Endothelial cell of umbilical vein (primary cell): ENCODE measurements around the gene HES1. TPM values are rescaled to one million over a fixed set of nuclear protein-coding genes. Genes with fewer than 3 reads are reported as not detected.

Experiments used
- BruUV-seq: library from RNA; stranded (reverse); fragments of 400-500 nt; replicated peaks from 2 replicates; lab custom pipeline; 2021; lab: Mats Ljungman, UMichigan
- CTCF ChIA-PET: fragments of 300-600, 350-600 bp; sonication (Branson Sonifier 250); formaldehyde crosslinking; loops from one replicate; lab custom pipeline; 2021; ENCODE audit warnings: antibody characterized with exemption, inconsistent platforms; lab: Charles Lee
- POLR2A ChIA-PET: fragments of 300-600, 350-600 bp; sonication (Branson Sonifier 250); formaldehyde crosslinking; loops from one replicate; lab custom pipeline; 2021; ENCODE audit warnings: antibody characterized with exemption, inconsistent platforms; lab: Charles Lee
- DNase-seq: peaks from one replicate; pipeline ENCODE4 v3.0.0-alpha.2; 2011; ENCODE audit warnings: low read depth, low spot score
- FAIRE-seq: peaks from 2 replicates; lab custom pipeline; 2011; peaks lifted over from hg19 to GRCh38; lab: Jason Lieb, UNC
- H2AFZ ChIP-seq: 2 replicates; pipeline ENCODE4 v1.6.0; 2012; ENCODE audit warnings: low read depth, low read length, control low read depth, inconsistent platforms
- H3K27ac ChIP-seq: 2 replicates; pipeline ENCODE4 v1.5.1; 2011; ENCODE audit warnings: low read depth, mild to moderate bottlenecking, control low read depth, low read length, moderate library complexity; ENCODE audit not compliant: insufficient read depth
- H3K27me3 ChIP-seq, 2 experiments: 2 replicates each; pipeline versions ENCODE4 v1.6.0 to v1.6.1; 2011; ENCODE audit warnings: low read length in 2 of 2, mixed read lengths in 1 of 2; ENCODE audit not compliant: control insufficient read depth in 2 of 2, insufficient read depth in 2 of 2
- H3K36me3 ChIP-seq, 2 experiments: 2 replicates in 1 of 2; 3 replicates in 1 of 2; pipeline ENCODE4 v1.5.1; 2011; ENCODE audit warnings: low read length in 2 of 2, mild to moderate bottlenecking in 1 of 2, moderate library complexity in 1 of 2; ENCODE audit not compliant: control insufficient read depth in 2 of 2, insufficient read depth in 2 of 2; ENCODE audit errors: extremely low read depth in 1 of 2
- H3K4me1 ChIP-seq: 3 replicates; pipeline ENCODE4 v1.5.1; 2011; ENCODE audit warnings: mild to moderate bottlenecking, low read length; ENCODE audit not compliant: control insufficient read depth, insufficient read depth; ENCODE audit errors: extremely low read depth
- H3K4me2 ChIP-seq: 2 replicates; pipeline ENCODE4 v1.6.1; 2011; ENCODE audit warnings: low read length, control low read depth, mixed read lengths; ENCODE audit not compliant: insufficient read depth
- H3K4me3 ChIP-seq, 3 experiments: fragments of 200-600 bp in 1 of 3; sonication (generic), shearing (Covaris generic) in 1 of 3; replicated peaks in 1 of 3; 2 replicates each; pipeline ENCODE4 v1.5.1; 2011 to 2016; ENCODE audit warnings: control low read depth in 3 of 3, low read length in 3 of 3, mild to moderate bottlenecking in 2 of 3, inconsistent platforms in 1 of 3, low read depth in 1 of 3, moderate library complexity in 1 of 3; ENCODE audit not compliant: insufficient read depth in 1 of 3
- H3K79me2 ChIP-seq: 2 replicates; pipeline ENCODE4 v1.6.0; 2012; ENCODE audit warnings: low read length, inconsistent platforms; ENCODE audit not compliant: control insufficient read depth, insufficient read depth
- H3K9ac ChIP-seq: replicated peaks from 2 replicates; pipeline ENCODE3; 2011; ENCODE audit warnings: low read length, control low read depth; ENCODE audit not compliant: insufficient read depth; ENCODE audit errors: extremely low read depth
- H3K9me1 ChIP-seq: replicated peaks from 3 replicates; pipeline ENCODE4 v1.6.0; 2011; ENCODE audit warnings: mild to moderate bottlenecking, low read length; ENCODE audit not compliant: control insufficient read depth, insufficient read depth; ENCODE audit errors: extremely low read depth
- H3K9me3 ChIP-seq: replicated peaks from 2 replicates; pipeline ENCODE4 v1.5.1; 2012; ENCODE audit warnings: low read length, inconsistent platforms; ENCODE audit not compliant: control insufficient read depth, insufficient read depth
- H4K20me1 ChIP-seq: replicated peaks from 2 replicates; pipeline ENCODE3; 2011; ENCODE audit warnings: mild to moderate bottlenecking, low read length; ENCODE audit not compliant: control insufficient read depth, insufficient read depth; ENCODE audit errors: extremely low read depth
- EZH2 ChIP-seq: IDR thresholded peaks from 2 replicates; pipeline ENCODE4 v1.6.1; 2012; ENCODE audit warnings: borderline replicate concordance, low read depth, mild to moderate bottlenecking, moderate library complexity, low read length, inconsistent platforms; ENCODE audit not compliant: severe bottlenecking
- FOS ChIP-seq: IDR thresholded peaks from 2 replicates; pipeline ENCODE4 v1.6.1; 2011; ENCODE audit warnings: mild to moderate bottlenecking, low read length, moderate library complexity, borderline replicate concordance; ENCODE audit not compliant: insufficient read depth
- GATA2 ChIP-seq: IDR thresholded peaks from 2 replicates; pipeline ENCODE4 v1.7.0; 2011; ENCODE audit warnings: low read depth, mild to moderate bottlenecking, moderate library complexity, mixed read lengths, low read length; ENCODE audit not compliant: insufficient read length, insufficient read depth
- JUN ChIP-seq: IDR thresholded peaks from 2 replicates; pipeline ENCODE4 v1.6.1; 2011; ENCODE audit warnings: borderline replicate concordance, low read depth; ENCODE audit not compliant: insufficient read length, insufficient read depth
- MYC ChIP-seq: IDR thresholded peaks from one replicate; pipeline ENCODE4 v1.6.1; 2011; ENCODE audit warnings: mild to moderate bottlenecking, low read depth, low read length
- POLR2A ChIP-seq: IDR thresholded peaks from 2 replicates; pipeline ENCODE4 v1.6.1; 2012; ENCODE audit warnings: low read depth, mild to moderate bottlenecking, control low read depth, low read length
- POLR2AphosphoS5 ChIP-seq: IDR thresholded peaks from 2 replicates; pipeline ENCODE4 v1.6.1; 2012; ENCODE audit warnings: low read depth, mild to moderate bottlenecking, control low read depth, low read length, moderate library complexity; ENCODE audit not compliant: insufficient read depth
- dilution Hi-C: fragments of 300-500 bp; cut with MboI; formaldehyde crosslinking; loops from one replicate; pipeline ENCODE4 v1.15.0; 2019; ENCODE audit warnings: low sequenced_read_pairs; ENCODE audit not compliant: extremely low pct_ligation_motif_present
- intact Hi-C: fragments of 100-400 bp; cut with micrococcal nuclease; formaldehyde crosslinking; loops from one replicate; pipeline ENCODE4 v1.10.0; 2022
- polyA plus RNA-seq, 4 experiments: library from polyadenylated mRNA; depleted of rRNA in 3 of 4; stranded (reverse) in 3 of 4; unstranded in 1 of 4; fragments of >200 nt; gene quantifications; 2 replicates each; pipeline versions ENCODE4 v1.2.1 to v1.2.3, GENCODE V29; 2011 to 2012; ENCODE audit warnings: missing spikeins in 1 of 4
- total RNA-seq: library from RNA; stranded (reverse); gene quantifications from 2 replicates; pipeline ENCODE4 v1.2.3, GENCODE V29; 2021
- TF ChIP-seq, protein P1 (sequence below): IDR thresholded peaks from 2 replicates; pipeline ENCODE4 v1.6.1; 2011; ENCODE audit not compliant: insufficient read depth, insufficient read length
- TF ChIP-seq, protein P2 (sequence below), 2 donors: IDR thresholded peaks; 1 replicate in 1 of 2; 2 replicates in 1 of 2; pipeline ENCODE4 v1.5.1; 2011; ENCODE audit warnings: low read length in 2 of 2, mild to moderate bottlenecking in 2 of 2, moderate library complexity in 2 of 2, control low read depth in 1 of 2, inconsistent platforms in 1 of 2, low read depth in 1 of 2; ENCODE audit not compliant: insufficient read depth in 1 of 2; ENCODE audit errors: extremely low read depth in 1 of 2

HES1 gene
- total and polyA plus RNA-seq, 2 donors (not counting 3 experiments of a cell fraction or from before 2014, with no cell fraction given) = 42.0 to 210 TPM

DNA sequence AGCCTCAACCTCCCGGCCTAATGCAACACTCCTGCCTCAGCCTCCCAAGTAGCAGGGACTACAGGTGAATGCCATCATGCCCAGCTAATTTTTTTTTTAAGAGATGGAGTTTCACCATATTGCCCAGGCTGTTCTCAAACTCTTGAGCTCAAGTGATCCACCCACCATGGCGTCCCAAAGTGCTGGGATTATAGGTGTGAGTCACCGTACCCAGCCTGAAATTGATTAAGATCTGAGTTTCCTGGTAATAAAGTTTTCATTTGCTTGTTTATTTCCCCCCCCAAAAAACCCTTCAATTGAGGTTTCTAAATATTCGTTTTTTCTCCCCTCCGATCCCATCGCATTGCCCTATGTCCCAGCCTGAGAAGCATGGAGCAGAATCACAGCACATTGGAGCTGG is 39.0 kb downstream of the HES1 start:
- Histone ChIP-seq H2AFZ (no peak overlapping the region), H3K9ac (no peak overlapping the region), H3K4me2 (no peak overlapping the region), H3K36me3 (no peaks in the 10 kb centered on the region), H3K27ac (no peak overlapping the region), H3K9me1 (no peaks in the 10 kb centered on the region), H4K20me1 (no peaks in the 10 kb centered on the region), H3K27me3 (no peaks in the 10 kb centered on the region), H3K79me2 (no peaks in the 10 kb centered on the region), H3K4me3 (no peak overlapping the region), H3K9me3 (no peaks in the 10 kb centered on the region), H3K4me1 (peaks cover 8% of the 10 kb centered on the region)
- no peak for FAIRE-seq
- BruUV-seq = no TSS peak
- no peak for DNase-seq
- ChIA-PET CTCF (interaction anchor here (1.9 kb wide), 1 partner anchor 141 kb away, joined by 5 read pairs; no protein-coding TSS in a partner anchor), POLR2A (no interaction called here)
- TF ChIP-seq, protein P1, sequence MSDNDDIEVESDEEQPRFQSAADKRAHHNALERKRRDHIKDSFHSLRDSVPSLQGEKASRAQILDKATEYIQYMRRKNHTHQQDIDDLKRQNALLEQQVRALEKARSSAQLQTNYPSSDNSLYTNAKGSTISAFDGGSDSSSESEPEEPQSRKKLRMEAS = no peak
- no peak for TF ChIP-seq MYC
- TF ChIP-seq FOS = no peak
- TF ChIP-seq GATA2 = no peak
- no peak for TF ChIP-seq POLR2A
- TF ChIP-seq, protein P2, sequence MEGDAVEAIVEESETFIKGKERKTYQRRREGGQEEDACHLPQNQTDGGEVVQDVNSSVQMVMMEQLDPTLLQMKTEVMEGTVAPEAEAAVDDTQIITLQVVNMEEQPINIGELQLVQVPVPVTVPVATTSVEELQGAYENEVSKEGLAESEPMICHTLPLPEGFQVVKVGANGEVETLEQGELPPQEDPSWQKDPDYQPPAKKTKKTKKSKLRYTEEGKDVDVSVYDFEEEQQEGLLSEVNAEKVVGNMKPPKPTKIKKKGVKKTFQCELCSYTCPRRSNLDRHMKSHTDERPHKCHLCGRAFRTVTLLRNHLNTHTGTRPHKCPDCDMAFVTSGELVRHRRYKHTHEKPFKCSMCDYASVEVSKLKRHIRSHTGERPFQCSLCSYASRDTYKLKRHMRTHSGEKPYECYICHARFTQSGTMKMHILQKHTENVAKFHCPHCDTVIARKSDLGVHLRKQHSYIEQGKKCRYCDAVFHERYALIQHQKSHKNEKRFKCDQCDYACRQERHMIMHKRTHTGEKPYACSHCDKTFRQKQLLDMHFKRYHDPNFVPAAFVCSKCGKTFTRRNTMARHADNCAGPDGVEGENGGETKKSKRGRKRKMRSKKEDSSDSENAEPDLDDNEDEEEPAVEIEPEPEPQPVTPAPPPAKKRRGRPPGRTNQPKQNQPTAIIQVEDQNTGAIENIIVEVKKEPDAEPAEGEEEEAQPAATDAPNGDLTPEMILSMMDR (IDR thresholded peaks at IDR 0.05; ENCODE audit: extremely low read depth in 1 of 2, insufficient read depth in 1 of 2, low read depth in 1 of 2, low read length in 2 of 2) = no peak
- TF ChIP-seq JUN = no peak
- TF ChIP-seq POLR2AphosphoS5 = no peak
- TF ChIP-seq EZH2 = no peak
- intact Hi-C loops (no loop called here), dilution Hi-C loops (no loop called here)
